ENCODE measurements around the gene SNX27.

The SNX27 gene

DNA sequence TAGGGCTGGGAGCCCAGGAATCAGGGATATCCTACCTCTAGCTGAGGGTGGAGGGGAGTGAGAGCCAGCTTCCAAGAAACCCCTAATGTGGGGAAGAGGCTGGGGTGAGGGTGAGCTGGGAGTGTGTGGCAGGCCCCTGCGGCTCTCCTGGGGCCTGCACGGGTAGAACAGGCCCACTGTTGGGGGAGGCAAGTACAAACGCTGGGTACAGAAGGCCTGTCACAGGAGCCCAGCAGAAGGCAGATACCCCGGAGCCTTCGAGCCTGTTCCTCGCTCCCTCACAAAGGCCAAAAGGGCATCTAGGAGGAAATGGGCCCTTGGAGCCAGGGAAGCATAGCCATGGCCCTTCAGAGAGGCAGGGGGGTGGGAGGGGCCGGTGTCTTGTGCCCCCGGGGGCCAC, 91.1 kb downstream of the SNX27 start:
- Histone ChIP-seq H3K9me3 (no peaks in the 10 kb centered on the region), H3K27me3 (no peaks in the 10 kb centered on the region), H3K27ac (no peak overlapping the region), H3K4me3 (no peak overlapping the region), H3K4me1 (no peaks in the 10 kb centered on the region), H3K36me3 (peaks cover 28 to 38% (median 37%) of the 10 kb centered on the region in 3 donors)
- TF ChIP-seq, protein P1, sequence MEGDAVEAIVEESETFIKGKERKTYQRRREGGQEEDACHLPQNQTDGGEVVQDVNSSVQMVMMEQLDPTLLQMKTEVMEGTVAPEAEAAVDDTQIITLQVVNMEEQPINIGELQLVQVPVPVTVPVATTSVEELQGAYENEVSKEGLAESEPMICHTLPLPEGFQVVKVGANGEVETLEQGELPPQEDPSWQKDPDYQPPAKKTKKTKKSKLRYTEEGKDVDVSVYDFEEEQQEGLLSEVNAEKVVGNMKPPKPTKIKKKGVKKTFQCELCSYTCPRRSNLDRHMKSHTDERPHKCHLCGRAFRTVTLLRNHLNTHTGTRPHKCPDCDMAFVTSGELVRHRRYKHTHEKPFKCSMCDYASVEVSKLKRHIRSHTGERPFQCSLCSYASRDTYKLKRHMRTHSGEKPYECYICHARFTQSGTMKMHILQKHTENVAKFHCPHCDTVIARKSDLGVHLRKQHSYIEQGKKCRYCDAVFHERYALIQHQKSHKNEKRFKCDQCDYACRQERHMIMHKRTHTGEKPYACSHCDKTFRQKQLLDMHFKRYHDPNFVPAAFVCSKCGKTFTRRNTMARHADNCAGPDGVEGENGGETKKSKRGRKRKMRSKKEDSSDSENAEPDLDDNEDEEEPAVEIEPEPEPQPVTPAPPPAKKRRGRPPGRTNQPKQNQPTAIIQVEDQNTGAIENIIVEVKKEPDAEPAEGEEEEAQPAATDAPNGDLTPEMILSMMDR (IDR thresholded peaks at IDR 0.05), result no peak
- intact Hi-C loops (cut with DNase I; ENCODE audit: low total_unique reads), result no loop called here
- no peak for DNase-seq

DNA sequence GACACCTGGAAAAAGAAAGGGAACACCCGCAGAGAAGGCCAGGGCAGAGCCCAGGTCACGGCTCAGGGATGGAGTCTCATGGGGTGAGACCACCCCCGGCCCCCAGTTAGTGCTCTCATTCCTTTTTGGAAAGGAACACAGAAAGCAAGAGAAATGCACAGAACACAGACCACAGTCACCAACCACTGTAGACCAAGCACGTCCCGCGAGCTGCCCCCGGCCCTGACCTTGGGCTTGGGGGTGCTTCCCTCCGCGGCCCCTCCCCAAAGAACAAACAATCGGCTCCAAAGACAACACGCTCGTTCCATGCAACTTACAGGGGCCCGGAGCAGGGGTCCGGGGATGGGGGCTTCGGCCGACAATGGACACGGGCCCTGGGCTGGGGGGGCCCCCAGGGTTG, 92.0 kb downstream of the SNX27 start:
- Histone ChIP-seq H3K9me3 (no peaks in the 10 kb centered on the region), H3K4me3 (no peak overlapping the region), H3K36me3 (peaks cover 28 to 30% (median 28%) of the 10 kb centered on the region in 3 donors), H3K27ac (no peak overlapping the region), H3K27me3 (no peaks in the 10 kb centered on the region), H3K4me1 (no peaks in the 10 kb centered on the region)
- TF ChIP-seq, protein P1 (IDR thresholded peaks at IDR 0.05), result no peak
- no peak for DNase-seq
- intact Hi-C loops (cut with DNase I; ENCODE audit: low total_unique reads), result no loop called here

DNA sequence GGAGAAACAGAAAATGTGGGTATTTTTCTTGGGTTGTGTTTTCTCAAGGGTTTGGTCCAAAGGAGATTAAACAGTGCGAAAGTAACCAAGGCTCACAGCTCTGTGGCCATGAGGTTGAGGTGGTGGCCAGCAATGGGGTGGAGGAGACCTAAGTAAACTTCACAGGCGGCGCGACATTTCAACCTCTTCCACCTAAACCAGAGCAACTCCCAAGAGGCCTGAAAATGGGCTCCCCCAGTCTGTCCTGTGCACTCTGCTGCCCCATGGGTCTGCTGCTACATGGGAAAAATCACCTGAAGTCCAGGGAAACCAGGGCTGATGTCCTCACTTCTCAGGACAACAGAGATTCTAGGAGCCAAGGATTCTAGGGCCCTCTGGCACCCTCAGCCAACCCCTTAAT, 92.4 kb downstream of the SNX27 start:
- H3K36me3 ChIP-seq, result peaks cover 23 to 26% (median 24%) of the 10 kb centered on the region in 3 donors
- intact Hi-C loops (cut with DNase I; ENCODE audit: low total_unique reads), result no loop called here
- no peaks in the 10 kb centered on the region for H3K9me3 ChIP-seq
- no peak overlapping the region for H3K4me3 ChIP-seq
- H3K4me1 ChIP-seq, result no peaks in the 10 kb centered on the region
- no peaks in the 10 kb centered on the region for H3K27me3 ChIP-seq
- no peak overlapping the region for H3K27ac ChIP-seq
- no peak for DNase-seq
- TF ChIP-seq, protein P1 (IDR thresholded peaks at IDR 0.05), result no peak

DNA sequence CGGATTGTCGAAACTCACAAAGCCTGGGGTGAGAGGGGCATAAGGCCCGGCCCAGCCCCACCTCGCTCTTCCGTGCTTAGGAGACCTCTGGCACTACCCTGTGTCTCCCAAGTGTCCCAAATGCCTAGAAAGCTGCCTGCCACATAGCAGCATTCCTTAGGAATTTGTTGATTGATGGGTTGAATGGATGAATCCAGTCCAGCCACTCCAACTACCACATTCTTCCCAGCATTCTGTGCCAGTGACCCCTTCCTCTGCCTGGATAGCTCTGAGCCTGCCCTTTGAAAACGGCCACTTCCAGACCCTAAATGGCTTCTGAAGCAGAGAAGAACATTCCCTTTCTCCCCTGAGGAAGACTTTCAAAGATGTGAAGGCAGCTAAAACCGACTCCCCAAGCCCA, 93.3 kb downstream of the SNX27 start:
- H3K36me3 ChIP-seq, result peaks cover 14 to 17% (median 16%) of the 10 kb centered on the region in 3 donors
- no peaks in the 10 kb centered on the region for H3K4me1 ChIP-seq
- no peak overlapping the region for H3K4me3 ChIP-seq
- DNase-seq, result no peak
- H3K27ac ChIP-seq, result no peak overlapping the region
- H3K27me3 ChIP-seq, result no peaks in the 10 kb centered on the region
- intact Hi-C loops (cut with DNase I; ENCODE audit: low total_unique reads), result no loop called here
- TF ChIP-seq, protein P1 (IDR thresholded peaks at IDR 0.05), result no peak
- H3K9me3 ChIP-seq, result no peaks in the 10 kb centered on the region

DNA sequence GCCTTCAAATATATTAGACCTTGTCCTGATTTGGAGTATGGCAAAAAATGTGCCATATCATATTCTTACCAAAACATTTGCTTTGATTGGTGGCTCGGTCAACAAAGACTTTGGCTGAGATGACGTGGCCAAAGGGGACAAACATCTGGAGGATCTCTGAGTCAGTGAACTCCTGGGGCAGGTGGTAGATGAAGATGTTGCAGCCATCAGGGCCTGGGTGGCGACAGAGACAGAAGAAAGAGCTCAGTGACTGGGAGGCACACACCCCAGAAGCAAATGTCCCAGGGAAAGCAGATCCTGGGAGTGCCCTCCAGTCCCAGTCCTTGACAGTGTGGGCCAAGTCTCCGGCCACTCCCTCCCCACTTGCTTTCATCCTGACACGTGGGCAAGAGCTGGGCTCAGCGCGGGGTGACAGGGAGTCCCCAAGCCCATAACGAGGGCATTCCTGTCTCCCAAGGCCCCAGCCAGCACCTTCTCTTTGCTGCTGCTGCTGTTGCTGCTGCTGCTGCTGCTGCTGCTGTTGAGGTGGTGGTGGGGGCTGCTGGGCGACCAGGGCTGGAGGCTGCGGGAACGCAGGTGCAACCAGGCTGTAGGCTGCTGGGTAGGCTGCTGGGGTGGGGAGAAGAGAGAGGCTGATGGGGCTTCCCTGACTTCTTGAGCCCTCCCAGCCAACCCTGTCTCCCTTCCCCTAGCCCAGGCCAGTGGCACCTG, 94.1 kb downstream of the SNX27 start:
- Histone ChIP-seq H3K4me3 (no peak overlapping the region), H3K27ac (no peak overlapping the region), H3K9me3 (no peaks in the 10 kb centered on the region), H3K36me3 (peaks cover 8 to 12% (median 12%) of the 10 kb centered on the region in 3 donors), H3K4me1 (no peaks in the 10 kb centered on the region), H3K27me3 (no peaks in the 10 kb centered on the region)
- DNase-seq, result no peak
- TF ChIP-seq, protein P1 (IDR thresholded peaks at IDR 0.05), result no peak
- intact Hi-C loops (cut with DNase I; ENCODE audit: low total_unique reads), result no loop called here
